IMR-90 (cell line): ENCODE data around the gene ZCCHC13. TPM values are rescaled to one million over a fixed set of nuclear protein-coding genes. Genes with fewer than 3 reads are reported as not detected.

ENCODE experiments used
- ATAC-seq: fragments of 200-7000 bp; cut with Tn5 transposase; 2 replicates; pipeline ENCODE4 v1.9.1; 2020; ENCODE audit warnings: low read depth, mild to moderate bottlenecking, moderate library complexity
- Bru-seq: library from RNA; stranded (reverse); fragments of 400-500 nt; gene quantifications from one replicate; lab custom pipeline; 2021; lab: Mats Ljungman, UMichigan
- BruChase-seq, 2 experiments: library from RNA; stranded (reverse); fragments of 400-500 nt; gene quantifications; one replicate each; lab custom pipeline; 2021; lab: Mats Ljungman, UMichigan
- BruUV-seq: library from RNA; stranded (reverse); fragments of 400-500 nt; replicated peaks from 2 replicates; lab custom pipeline; 2021; lab: Mats Ljungman, UMichigan
- CTCF ChIA-PET: fragments of 300-600 bp; formaldehyde crosslinking; extraction: SDS; loops from one replicate; lab custom pipeline; 2021; ENCODE audit warnings: antibody characterized with exemption; lab: Yijun Ruan, JAX
- POLR2A ChIA-PET: fragments of 300-600 bp; sonication (Branson Sonifier 250); formaldehyde crosslinking; loops from one replicate; lab custom pipeline; 2022; ENCODE audit warnings: antibody characterized with exemption; ENCODE audit not compliant: unreplicated experiment; lab: Charles Lee
- DNase-seq: peaks from one replicate; pipeline ENCODE4 v3.0.0; 2013
- H2AFZ ChIP-seq: replicated peaks from 2 replicates; pipeline ENCODE3; 2013; ENCODE audit warnings: low read length, mild to moderate bottlenecking; ENCODE audit not compliant: poor library complexity
- H2AK5ac ChIP-seq: 2 replicates; pipeline ENCODE4 v1.6.1; 2013; ENCODE audit warnings: low read depth, low read length, inconsistent platforms
- H2AK9ac ChIP-seq: replicated peaks from 2 replicates; pipeline ENCODE3; 2013; ENCODE audit warnings: mild to moderate bottlenecking, low read depth, low read length, moderate library complexity; ENCODE audit not compliant: poor library complexity
- H2BK120ac ChIP-seq: 2 replicates; pipeline ENCODE4 v1.6.1; 2013; ENCODE audit warnings: low read depth, low read length, inconsistent platforms
- H2BK15ac ChIP-seq: 3 replicates; pipeline ENCODE4 v1.6.1; 2013; ENCODE audit warnings: low read depth, low read length, inconsistent platforms
- H2BK20ac ChIP-seq: 2 replicates; pipeline ENCODE4 v1.6.1; 2013; ENCODE audit warnings: low read depth, mild to moderate bottlenecking, inconsistent platforms, low read length, moderate library complexity
- H2BK5ac ChIP-seq: 2 replicates; pipeline ENCODE4 v1.6.1; 2013; ENCODE audit warnings: mild to moderate bottlenecking, low read depth, low read length, inconsistent platforms; ENCODE audit not compliant: poor library complexity, severe bottlenecking
- H3K14ac ChIP-seq: replicated peaks from 2 replicates; pipeline ENCODE4 v1.6.1; 2013; ENCODE audit warnings: low read depth, low read length, inconsistent platforms
- H3K18ac ChIP-seq: 2 replicates; pipeline ENCODE4 v1.6.1; 2013; ENCODE audit warnings: low read depth, low read length, control low read depth
- H3K23ac ChIP-seq: 2 replicates; pipeline ENCODE4 v1.6.1; 2013; ENCODE audit warnings: low read depth, low read length, inconsistent platforms
- H3K27ac ChIP-seq: 2 replicates; pipeline ENCODE4 v1.5.1; 2013; ENCODE audit warnings: mild to moderate bottlenecking, control low read depth, low read length; ENCODE audit not compliant: insufficient read depth
- H3K27me3 ChIP-seq: 2 replicates; pipeline ENCODE4 v1.6.1; 2013; ENCODE audit warnings: low read length; ENCODE audit not compliant: control insufficient read depth, insufficient read depth
- H3K36me3 ChIP-seq: 2 replicates; pipeline ENCODE4 v1.6.1; 2013; ENCODE audit warnings: low read length, mixed read lengths; ENCODE audit not compliant: control insufficient read depth, insufficient read depth
- H3K4ac ChIP-seq: 2 replicates; pipeline ENCODE4 v1.6.1; 2013; ENCODE audit warnings: low read depth, low read length, inconsistent platforms
- H3K4me1 ChIP-seq: 2 replicates; pipeline ENCODE4 v1.6.1; 2013; ENCODE audit warnings: low read length, mixed read lengths; ENCODE audit not compliant: control insufficient read depth, insufficient read depth
- H3K4me2 ChIP-seq: 2 replicates; pipeline ENCODE4 v1.6.1; 2013; ENCODE audit warnings: low read depth, mild to moderate bottlenecking, control low read depth, low read length, moderate library complexity
- H3K4me3 ChIP-seq: 2 replicates; pipeline ENCODE4 v1.5.1; 2013; ENCODE audit warnings: low read depth, mild to moderate bottlenecking, control low read depth, low read length, moderate library complexity; ENCODE audit not compliant: insufficient read depth
- H3K56ac ChIP-seq: 2 replicates; pipeline ENCODE4 v1.6.1; 2013; ENCODE audit warnings: low read length, inconsistent platforms; ENCODE audit not compliant: insufficient read depth; ENCODE audit errors: extremely low read depth
- H3K79me1 ChIP-seq, 2 experiments: 2 replicates each; pipeline ENCODE4 v1.6.1; 2013; ENCODE audit warnings: low read length in 2 of 2, inconsistent platforms in 1 of 2, low read depth in 1 of 2
- H3K9ac ChIP-seq: 2 replicates; pipeline ENCODE4 v1.6.1; 2013; ENCODE audit warnings: low read depth, low read length, control low read depth
- H3K9me1 ChIP-seq: 2 replicates; pipeline ENCODE4 v1.6.1; 2013; ENCODE audit warnings: low read length, inconsistent platforms; ENCODE audit not compliant: insufficient read depth
- H3K9me3 ChIP-seq: 2 replicates; pipeline ENCODE4 v1.6.1; 2013; ENCODE audit warnings: low read length; ENCODE audit not compliant: control insufficient read depth, insufficient read depth
- H4K20me1 ChIP-seq: 2 replicates; pipeline ENCODE4 v1.6.1; 2013; ENCODE audit warnings: low read length, inconsistent platforms; ENCODE audit not compliant: insufficient read depth
- H4K5ac ChIP-seq: 2 replicates; pipeline ENCODE4 v1.6.1; 2013; ENCODE audit warnings: mild to moderate bottlenecking, low read depth, low read length, control low read depth
- H4K8ac ChIP-seq, 2 experiments: 2 replicates each; pipeline ENCODE4 v1.6.1; 2013; ENCODE audit warnings: low read depth in 2 of 2, low read length in 2 of 2, control low read depth in 1 of 2, inconsistent platforms in 1 of 2
- H4K91ac ChIP-seq: 2 replicates; pipeline ENCODE4 v1.6.1; 2013; ENCODE audit warnings: low read depth, low read length, inconsistent platforms; ENCODE audit not compliant: insufficient read depth
- BHLHE40 ChIP-seq: fragments of 150-350 bp; IDR thresholded peaks from 2 replicates; pipeline ENCODE4 v1.6.1; 2016; ENCODE audit warnings: mild to moderate bottlenecking, low read depth, low read length
- CEBPB ChIP-seq: IDR thresholded peaks from 2 replicates; pipeline ENCODE4 v1.6.1; 2012; ENCODE audit warnings: low read depth, low read length, improper control_type of control experiment
- CHD1 ChIP-seq: IDR thresholded peaks from 2 replicates; pipeline ENCODE4 v1.6.1; 2012; ENCODE audit warnings: low read depth, low read length, improper control_type of control experiment
- FOS ChIP-seq: fragments of 150-350 bp; IDR thresholded peaks from 2 replicates; pipeline ENCODE4 v1.6.1; 2016; ENCODE audit warnings: low read depth, low read length
- MAFK ChIP-seq: IDR thresholded peaks from 2 replicates; pipeline ENCODE4 v1.6.1; 2012; ENCODE audit warnings: low read depth, low read length, improper control_type of control experiment
- MAZ ChIP-seq: IDR thresholded peaks from 2 replicates; pipeline ENCODE4 v1.6.1; 2012; ENCODE audit warnings: low read depth, mild to moderate bottlenecking, low read length, improper control_type of control experiment, moderate library complexity, borderline replicate concordance
- MXI1 ChIP-seq: IDR thresholded peaks from 2 replicates; pipeline ENCODE4 v1.6.1; 2012; ENCODE audit warnings: low read depth, mild to moderate bottlenecking, low read length, moderate library complexity, borderline replicate concordance
- NFE2L2 ChIP-seq: fragments of 150-350 bp; IDR thresholded peaks from 2 replicates; pipeline ENCODE4 v1.6.1; 2016; ENCODE audit warnings: low read depth, mild to moderate bottlenecking, low read length
- POLR2A ChIP-seq: IDR thresholded peaks from 2 replicates; pipeline ENCODE4 v1.6.1; 2012; ENCODE audit warnings: mild to moderate bottlenecking, low read depth, low read length
- RAD21 ChIP-seq: IDR thresholded peaks from 2 replicates; pipeline ENCODE4 v1.6.1; 2012; ENCODE audit warnings: low read length, improper control_type of control experiment
- RCOR1 ChIP-seq: IDR thresholded peaks from 2 replicates; pipeline ENCODE4 v1.6.1; 2012; ENCODE audit warnings: mild to moderate bottlenecking, low read length, improper control_type of control experiment; ENCODE audit not compliant: insufficient replicate concordance
- RFX5 ChIP-seq: IDR thresholded peaks from 2 replicates; pipeline ENCODE4 v1.8.0; 2012; ENCODE audit warnings: low read depth, mild to moderate bottlenecking, low read length, moderate library complexity
- SMC3 ChIP-seq: fragments of 150-350 bp; IDR thresholded peaks from 2 replicates; pipeline ENCODE4 v1.6.1; 2016; ENCODE audit warnings: low read depth, mild to moderate bottlenecking, antibody characterized with exemption, low read length, moderate library complexity
- WGBS, 2 experiments: methylation state at CpG; one replicate each; pipeline versions ENCODE4 v1.1.5 to v1.1.7; 2013; ENCODE audit warnings: missing lambda C conversion rate in 2 of 2; ENCODE audit not compliant: insufficient read length in 1 of 2; ENCODE audit errors: extremely low coverage in 2 of 2; 5-methylcytosine and 5-hydroxymethylcytosine counted together
- dilution Hi-C: fragments of 300-500 bp; cut with HindIII; formaldehyde crosslinking; loops from one replicate; pipeline ENCODE4 v1.14.3; 2018; ENCODE audit warnings: low sequenced_read_pairs; ENCODE audit not compliant: unreplicated experiment
- in situ Hi-C: fragments of 300-500 bp; cut with MboI; formaldehyde crosslinking; loops from 3 replicates; pipeline ENCODE4 v1.14.3; 2019; ENCODE audit warnings: low sequenced_read_pairs, inconsistent platforms, mixed read lengths
- intact Hi-C: fragments of 100-400 bp; cut with micrococcal nuclease; formaldehyde crosslinking; loops from 2 replicates; pipeline ENCODE4 v1.10.0; 2022
- long read RNA-seq: library from polyadenylated mRNA; unstranded; transcript quantifications from one replicate; pipeline ENCODE4 v2.0.0, GENCODE V29; 2021; ENCODE audit not compliant: unreplicated experiment
- polyA plus RNA-seq, 3 experiments: library from polyadenylated mRNA; depleted of rRNA; stranded (reverse); fragments of >200 nt; gene quantifications; 2 replicates each; pipeline ENCODE4 v1.2.3, GENCODE V29; 2012; ENCODE audit warnings: low replicate concordance in 1 of 3
- total RNA-seq: library from RNA; depleted of rRNA; stranded (reverse); fragments of >200 nt; gene quantifications from 2 replicates; pipeline ENCODE4 v1.2.3, GENCODE V29; 2012; rRNA removed
- TF ChIP-seq, protein P1 (sequence below): fragments of 150-350 bp; IDR thresholded peaks from 2 replicates; pipeline ENCODE4 v1.6.1; 2017; ENCODE audit warnings: mild to moderate bottlenecking, antibody characterized with exemption, low read length, low read depth
- TF ChIP-seq, protein P2 (sequence below): fragments of 150-350 bp; IDR thresholded peaks from 2 replicates; pipeline ENCODE4 v1.6.1; 2016; ENCODE audit warnings: low read depth, mild to moderate bottlenecking, low read length, moderate library complexity, borderline replicate concordance
- TF ChIP-seq, protein P3 (sequence below): conservative IDR thresholded peaks from 2 replicates; pipeline ENCODE4 v1.5.1; 2012; ENCODE audit warnings: mild to moderate bottlenecking, low read depth, low read length, improper control_type of control experiment

The ZCCHC13 gene
- total RNA-seq: not detected in 2 replicates
- polyA plus RNA-seq (2012; rRNA removed): not detected in 2 replicates
- not detected in 2 replicates for polyA plus RNA-seq (2012; cell fraction: cytosol; rRNA removed)
- not detected in 2 replicates for polyA plus RNA-seq (2012; cell fraction: nucleus; rRNA removed; ENCODE audit: low replicate concordance)
- Bru-seq, nascent RNA: not detected
- BruChase-seq, experiment 1, labeled RNA remaining after a 6-hour chase: not detected
- BruChase-seq, experiment 2, labeled RNA remaining after a 2-hour chase: not detected
- long read RNA-seq: 0 reads

DNA sequence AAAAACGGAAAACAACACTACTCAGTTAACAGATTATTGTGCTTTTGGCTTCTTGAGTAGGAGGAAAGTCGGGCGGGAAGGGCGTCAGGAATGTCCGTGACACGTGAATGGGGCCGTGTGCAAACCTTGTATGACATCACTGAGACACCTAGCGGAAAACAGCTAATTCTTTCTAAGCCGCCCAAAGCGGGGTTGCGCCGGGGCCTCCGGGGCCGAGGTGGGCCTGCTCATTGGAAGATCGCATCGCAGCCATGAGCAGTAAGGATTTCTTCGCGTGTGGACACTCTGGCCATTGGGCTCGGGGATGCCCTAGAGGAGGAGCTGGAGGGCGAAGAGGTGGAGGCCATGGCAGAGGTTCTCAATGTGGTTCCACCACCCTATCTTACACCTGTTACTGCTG lies at the start of gene ZCCHC13:
TSS of gene ZCCHC13 (plus strand) at position 165 of the 400 bp plus-strand sequence. CDS start at position 252, 87 bp downstream.
- Histone ChIP-seq H2BK5ac (no peak within 1 kb of the TSS), H3K27ac (no peak within 1 kb of the TSS), H2BK15ac (no peak within 1 kb of the TSS), H3K4ac (no peak within 1 kb of the TSS), H3K14ac (no peak within 1 kb of the TSS), H4K91ac (no peak within 1 kb of the TSS), H3K9me1 (no peaks in the 10 kb centered on the region), H4K20me1 (no peaks in the 10 kb centered on the region), H3K23ac (no peak within 1 kb of the TSS), H3K56ac (no peak within 1 kb of the TSS), H3K36me3 (no peaks in the 10 kb centered on the region), H3K4me3 (no peak within 1 kb of the TSS), H4K5ac (no peak within 1 kb of the TSS), H3K79me1 (no peaks in the 10 kb centered on the region), H3K4me1 (no peaks in the 10 kb centered on the region), H2BK120ac (no peak within 1 kb of the TSS), H3K18ac (no peak within 1 kb of the TSS), H3K9ac (no peak within 1 kb of the TSS), H2AFZ (no peak within 1 kb of the TSS), H3K4me2 (no peak within 1 kb of the TSS), H2BK20ac (no peak within 1 kb of the TSS), H2AK5ac (no peak within 1 kb of the TSS), H3K27me3 (peaks cover 6% of the 10 kb centered on the region), H2AK9ac (no peak within 1 kb of the TSS), H4K8ac (no peak within 1 kb of the TSS), H3K9me3 (peaks cover 3% of the 10 kb centered on the region; the same call in 1 of the 2 replicates)
- no peak for ATAC-seq
- dilution Hi-C loops: no loop called here
- in situ Hi-C loops: no loop called here
- DNase-seq: no peak
- WGBS, 2 experiments: 86% methylated on average over 10 of the region's 20 CpGs; no CpG with 5 or more reads in 1 of the 2 experiments
- intact Hi-C loops: no loop called here
- CTCF ChIA-PET: no interaction called here
- POLR2A ChIA-PET: no interaction called here
- no TSS peak for BruUV-seq
- no peak for TF ChIP-seq NFE2L2
- no peak for TF ChIP-seq RCOR1
- TF ChIP-seq, protein P1, sequence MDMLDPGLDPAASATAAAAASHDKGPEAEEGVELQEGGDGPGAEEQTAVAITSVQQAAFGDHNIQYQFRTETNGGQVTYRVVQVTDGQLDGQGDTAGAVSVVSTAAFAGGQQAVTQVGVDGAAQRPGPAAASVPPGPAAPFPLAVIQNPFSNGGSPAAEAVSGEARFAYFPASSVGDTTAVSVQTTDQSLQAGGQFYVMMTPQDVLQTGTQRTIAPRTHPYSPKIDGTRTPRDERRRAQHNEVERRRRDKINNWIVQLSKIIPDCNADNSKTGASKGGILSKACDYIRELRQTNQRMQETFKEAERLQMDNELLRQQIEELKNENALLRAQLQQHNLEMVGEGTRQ: no peak
- TF ChIP-seq RAD21: no peak
- TF ChIP-seq FOS: no peak
- TF ChIP-seq, protein P2, sequence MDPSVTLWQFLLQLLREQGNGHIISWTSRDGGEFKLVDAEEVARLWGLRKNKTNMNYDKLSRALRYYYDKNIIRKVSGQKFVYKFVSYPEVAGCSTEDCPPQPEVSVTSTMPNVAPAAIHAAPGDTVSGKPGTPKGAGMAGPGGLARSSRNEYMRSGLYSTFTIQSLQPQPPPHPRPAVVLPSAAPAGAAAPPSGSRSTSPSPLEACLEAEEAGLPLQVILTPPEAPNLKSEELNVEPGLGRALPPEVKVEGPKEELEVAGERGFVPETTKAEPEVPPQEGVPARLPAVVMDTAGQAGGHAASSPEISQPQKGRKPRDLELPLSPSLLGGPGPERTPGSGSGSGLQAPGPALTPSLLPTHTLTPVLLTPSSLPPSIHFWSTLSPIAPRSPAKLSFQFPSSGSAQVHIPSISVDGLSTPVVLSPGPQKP: no peak
- TF ChIP-seq, protein P3, sequence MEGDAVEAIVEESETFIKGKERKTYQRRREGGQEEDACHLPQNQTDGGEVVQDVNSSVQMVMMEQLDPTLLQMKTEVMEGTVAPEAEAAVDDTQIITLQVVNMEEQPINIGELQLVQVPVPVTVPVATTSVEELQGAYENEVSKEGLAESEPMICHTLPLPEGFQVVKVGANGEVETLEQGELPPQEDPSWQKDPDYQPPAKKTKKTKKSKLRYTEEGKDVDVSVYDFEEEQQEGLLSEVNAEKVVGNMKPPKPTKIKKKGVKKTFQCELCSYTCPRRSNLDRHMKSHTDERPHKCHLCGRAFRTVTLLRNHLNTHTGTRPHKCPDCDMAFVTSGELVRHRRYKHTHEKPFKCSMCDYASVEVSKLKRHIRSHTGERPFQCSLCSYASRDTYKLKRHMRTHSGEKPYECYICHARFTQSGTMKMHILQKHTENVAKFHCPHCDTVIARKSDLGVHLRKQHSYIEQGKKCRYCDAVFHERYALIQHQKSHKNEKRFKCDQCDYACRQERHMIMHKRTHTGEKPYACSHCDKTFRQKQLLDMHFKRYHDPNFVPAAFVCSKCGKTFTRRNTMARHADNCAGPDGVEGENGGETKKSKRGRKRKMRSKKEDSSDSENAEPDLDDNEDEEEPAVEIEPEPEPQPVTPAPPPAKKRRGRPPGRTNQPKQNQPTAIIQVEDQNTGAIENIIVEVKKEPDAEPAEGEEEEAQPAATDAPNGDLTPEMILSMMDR: no peak
- TF ChIP-seq MAZ: no peak
- no peak for TF ChIP-seq POLR2A
- no peak for TF ChIP-seq MXI1
- no peak for TF ChIP-seq CHD1
- TF ChIP-seq MAFK: no peak
- no peak for TF ChIP-seq BHLHE40
- TF ChIP-seq CEBPB: no peak
- TF ChIP-seq RFX5: no peak
- no peak for TF ChIP-seq SMC3
